ENCODE measurements around the gene GARIN3.

Gene GARIN3

GRCh38 chr5:157165261-157165660 lies 803 bp downstream of the GARIN3 start:
- H3K27ac ChIP-seq (ENCODE audit: low read length): no peak overlapping the region
- no peaks in the 10 kb centered on the region for H3K9me3 ChIP-seq (ENCODE audit: control insufficient read depth in 2 of 2, low read length in 2 of 2)
- H3K9ac ChIP-seq (ENCODE audit: low read length in 2 of 2): no peak overlapping the region
- no peaks in the 10 kb centered on the region for H3K27me3 ChIP-seq (ENCODE audit: control insufficient read depth in 1 of 2, insufficient read depth in 2 of 2, low read length in 2 of 2)
- no peaks in the 10 kb centered on the region for H3K4me1 ChIP-seq (ENCODE audit: control insufficient read depth, insufficient read depth, low read length)
- no peak overlapping the region for H3K4me3 ChIP-seq (ENCODE audit: low read length in 2 of 2)
- H3K36me3 ChIP-seq (ENCODE audit: control insufficient read depth in 2 of 2, insufficient read depth in 2 of 2, low read length in 2 of 2): no peaks in the 10 kb centered on the region

GRCh38 chr5:157164521-157164920 lies 1.5 kb downstream of the GARIN3 start:
- no peak overlapping the region for H3K4me3 ChIP-seq (ENCODE audit: low read length in 2 of 2)
- no peak overlapping the region for H3K27ac ChIP-seq (ENCODE audit: low read length)
- no peaks in the 10 kb centered on the region for H3K9me3 ChIP-seq (ENCODE audit: control insufficient read depth in 2 of 2, low read length in 2 of 2)
- no peaks in the 10 kb centered on the region for H3K27me3 ChIP-seq (ENCODE audit: control insufficient read depth in 1 of 2, insufficient read depth in 2 of 2, low read length in 2 of 2)
- H3K36me3 ChIP-seq (ENCODE audit: control insufficient read depth in 2 of 2, insufficient read depth in 2 of 2, low read length in 2 of 2): no peaks in the 10 kb centered on the region
- H3K9ac ChIP-seq (ENCODE audit: low read length in 2 of 2): no peak overlapping the region
- H3K4me1 ChIP-seq (ENCODE audit: control insufficient read depth, insufficient read depth, low read length): no peaks in the 10 kb centered on the region

GRCh38 chr5:157162919-157163510 lies 3.0 kb downstream of the GARIN3 start:
- H3K36me3 ChIP-seq (ENCODE audit: control insufficient read depth in 2 of 2, insufficient read depth in 2 of 2, low read length in 2 of 2): no peaks in the 10 kb centered on the region
- no peak overlapping the region for H3K27ac ChIP-seq (ENCODE audit: low read length)
- H3K4me3 ChIP-seq (ENCODE audit: low read length in 2 of 2): no peak overlapping the region
- no peaks in the 10 kb centered on the region for H3K27me3 ChIP-seq (ENCODE audit: control insufficient read depth in 1 of 2, insufficient read depth in 2 of 2, low read length in 2 of 2)
- no peaks in the 10 kb centered on the region for H3K9me3 ChIP-seq (ENCODE audit: control insufficient read depth in 2 of 2, low read length in 2 of 2)
- H3K9ac ChIP-seq (ENCODE audit: low read length in 2 of 2): no peak overlapping the region
- no peaks in the 10 kb centered on the region for H3K4me1 ChIP-seq (ENCODE audit: control insufficient read depth, insufficient read depth, low read length)

DNA sequence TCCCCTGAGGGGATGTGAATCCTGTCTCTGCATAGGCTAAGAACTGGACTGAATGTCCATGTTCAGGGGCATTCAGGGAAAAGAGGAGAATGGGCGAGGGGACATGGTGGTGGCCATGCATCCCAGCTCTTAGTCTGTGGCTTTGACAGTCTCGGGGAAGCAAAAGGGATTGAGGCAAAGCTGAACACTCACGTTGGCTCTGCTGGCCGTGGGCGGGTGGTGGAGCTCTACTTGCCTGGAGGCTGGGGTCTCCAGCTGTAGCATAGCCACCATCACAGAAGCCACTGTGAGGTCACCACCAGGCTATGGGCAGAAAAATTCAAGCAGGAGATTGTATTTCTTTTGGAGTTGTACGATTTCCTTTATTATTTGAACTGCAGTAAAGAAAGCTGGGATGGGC lies 4.1 kb downstream of the GARIN3 start:
- H3K27ac ChIP-seq (ENCODE audit: low read length): no peak overlapping the region
- no peak overlapping the region for H3K4me3 ChIP-seq (ENCODE audit: low read length in 2 of 2)

DNA sequence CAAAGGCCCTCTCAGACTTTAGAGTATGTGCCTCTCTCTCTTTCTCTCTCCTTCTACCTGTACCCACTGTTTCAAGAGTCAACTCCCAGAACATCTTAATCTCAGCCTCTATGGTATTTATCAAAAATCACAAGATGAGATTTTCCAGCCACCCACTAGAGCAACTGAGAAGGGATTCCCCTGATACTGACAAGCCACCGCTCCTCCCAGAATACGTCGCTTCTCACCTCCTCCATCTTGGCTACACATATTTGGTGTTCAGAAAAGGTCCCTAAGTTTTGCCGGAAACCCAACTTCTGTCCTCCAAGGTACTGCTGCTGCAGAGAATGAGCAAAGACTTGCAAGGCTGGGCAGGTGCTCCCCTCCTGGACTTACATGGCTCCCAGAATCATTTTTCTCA lies 6.1 kb downstream of the GARIN3 start:
- no peak overlapping the region for H3K4me3 ChIP-seq (ENCODE audit: low read length in 2 of 2)
- no peak overlapping the region for H3K9ac ChIP-seq (ENCODE audit: low read length in 2 of 2)
- no peaks in the 10 kb centered on the region for H3K36me3 ChIP-seq (ENCODE audit: control insufficient read depth in 2 of 2, insufficient read depth in 2 of 2, low read length in 2 of 2)
- no peaks in the 10 kb centered on the region for H3K27me3 ChIP-seq (ENCODE audit: control insufficient read depth in 1 of 2, insufficient read depth in 2 of 2, low read length in 2 of 2)
- H3K27ac ChIP-seq (ENCODE audit: low read length): no peak overlapping the region
- H3K9me3 ChIP-seq (ENCODE audit: control insufficient read depth in 2 of 2, low read length in 2 of 2): no peaks in the 10 kb centered on the region
- H3K4me1 ChIP-seq (ENCODE audit: control insufficient read depth, insufficient read depth, low read length): no peaks in the 10 kb centered on the region

More for the DNA sequence above, 4.1 kb downstream of the GARIN3 start:
- Histone ChIP-seq H3K27me3 (ENCODE audit: control insufficient read depth in 1 of 2, insufficient read depth in 2 of 2, low read length in 2 of 2) (no peaks in the 10 kb centered on the region), H3K9me3 (ENCODE audit: control insufficient read depth in 2 of 2, low read length in 2 of 2) (no peaks in the 10 kb centered on the region), H3K36me3 (ENCODE audit: control insufficient read depth in 2 of 2, insufficient read depth in 2 of 2, low read length in 2 of 2) (no peaks in the 10 kb centered on the region), H3K9ac (ENCODE audit: low read length in 2 of 2) (no peak overlapping the region), H3K4me1 (ENCODE audit: control insufficient read depth, insufficient read depth, low read length) (no peaks in the 10 kb centered on the region)

GRCh38 chr5:157159209-157159751 lies 6.8 kb downstream of the GARIN3 start:
- Histone ChIP-seq H3K9ac (ENCODE audit: low read length in 2 of 2) (no peak overlapping the region), H3K27ac (ENCODE audit: low read length) (no peak overlapping the region), H3K36me3 (ENCODE audit: control insufficient read depth in 2 of 2, insufficient read depth in 2 of 2, low read length in 2 of 2) (no peaks in the 10 kb centered on the region), H3K4me3 (ENCODE audit: low read length in 2 of 2) (no peak overlapping the region), H3K27me3 (ENCODE audit: control insufficient read depth in 1 of 2, insufficient read depth in 2 of 2, low read length in 2 of 2) (no peaks in the 10 kb centered on the region), H3K4me1 (ENCODE audit: control insufficient read depth, insufficient read depth, low read length) (no peaks in the 10 kb centered on the region), H3K9me3 (ENCODE audit: control insufficient read depth in 2 of 2, low read length in 2 of 2) (no peaks in the 10 kb centered on the region)

DNA sequence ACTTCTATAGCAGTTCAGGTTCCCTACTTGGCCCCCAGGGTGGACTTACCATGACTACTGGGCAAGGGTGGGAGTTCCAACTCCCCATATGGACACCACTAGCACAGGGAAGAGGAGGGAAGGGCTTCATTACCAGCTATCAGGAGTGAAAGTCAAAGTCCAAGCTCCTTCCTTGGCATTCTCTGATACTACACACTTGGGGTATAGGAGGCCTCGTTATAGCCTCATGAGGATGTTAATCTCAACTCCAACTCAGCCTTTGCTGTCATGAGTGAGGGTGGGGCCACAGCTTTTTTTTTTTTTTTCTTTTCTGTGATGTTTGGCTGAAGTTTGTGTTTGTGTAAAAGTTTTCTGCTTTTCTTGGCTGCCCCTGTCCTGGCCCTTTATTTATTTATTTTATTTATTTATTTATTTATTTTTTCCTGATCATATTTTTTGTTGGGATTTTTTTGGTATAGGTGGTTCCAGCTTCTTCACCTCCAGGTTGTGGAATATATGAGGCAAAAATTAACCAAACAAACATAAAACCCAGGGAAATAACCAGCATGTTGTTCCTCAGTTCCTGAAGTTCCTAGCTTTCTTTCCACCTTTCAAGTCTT lies 8.7 kb downstream of the GARIN3 start:
- no peaks in the 10 kb centered on the region for H3K4me1 ChIP-seq (ENCODE audit: control insufficient read depth, insufficient read depth, low read length)
- H3K9ac ChIP-seq (ENCODE audit: low read length in 2 of 2): no peak overlapping the region
- no peaks in the 10 kb centered on the region for H3K9me3 ChIP-seq (ENCODE audit: control insufficient read depth in 2 of 2, low read length in 2 of 2)
- no peak overlapping the region for H3K4me3 ChIP-seq (ENCODE audit: low read length in 2 of 2)
- no peak overlapping the region for H3K27ac ChIP-seq (ENCODE audit: low read length)
- H3K36me3 ChIP-seq (ENCODE audit: control insufficient read depth in 2 of 2, insufficient read depth in 2 of 2, low read length in 2 of 2): no peaks in the 10 kb centered on the region
- H3K27me3 ChIP-seq (ENCODE audit: control insufficient read depth in 1 of 2, insufficient read depth in 2 of 2, low read length in 2 of 2): no peaks in the 10 kb centered on the region

DNA sequence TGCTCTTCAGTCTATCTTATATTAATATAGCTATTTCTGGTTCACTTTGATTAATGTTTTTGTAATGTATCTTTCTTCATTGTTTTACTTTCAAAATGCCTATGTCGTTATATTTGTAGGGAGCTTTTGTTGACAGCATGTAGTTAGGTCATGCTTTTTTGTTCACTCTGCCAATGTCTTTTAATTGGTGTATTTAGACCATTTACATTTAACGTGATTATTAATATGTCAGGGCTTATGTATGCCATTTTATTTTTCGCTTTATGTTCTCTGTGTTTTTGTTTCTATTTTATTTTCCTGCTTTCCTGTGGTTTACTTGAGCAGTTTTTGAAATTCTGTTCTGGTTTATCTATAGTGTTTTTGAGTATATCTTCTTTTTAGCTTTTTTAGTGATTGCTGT lies 10.8 kb downstream of the GARIN3 start:
- H3K36me3 ChIP-seq (ENCODE audit: control insufficient read depth in 2 of 2, insufficient read depth in 2 of 2, low read length in 2 of 2): no peaks in the 10 kb centered on the region
- H3K9ac ChIP-seq (ENCODE audit: low read length in 2 of 2): no peak overlapping the region
- H3K4me1 ChIP-seq (ENCODE audit: control insufficient read depth, insufficient read depth, low read length): no peaks in the 10 kb centered on the region
- no peaks in the 10 kb centered on the region for H3K27me3 ChIP-seq (ENCODE audit: control insufficient read depth in 1 of 2, insufficient read depth in 2 of 2, low read length in 2 of 2)
- H3K9me3 ChIP-seq (ENCODE audit: control insufficient read depth in 2 of 2, low read length in 2 of 2): no peaks in the 10 kb centered on the region
- H3K27ac ChIP-seq (ENCODE audit: low read length): no peak overlapping the region
- no peak overlapping the region for H3K4me3 ChIP-seq (ENCODE audit: low read length in 2 of 2)

DNA sequence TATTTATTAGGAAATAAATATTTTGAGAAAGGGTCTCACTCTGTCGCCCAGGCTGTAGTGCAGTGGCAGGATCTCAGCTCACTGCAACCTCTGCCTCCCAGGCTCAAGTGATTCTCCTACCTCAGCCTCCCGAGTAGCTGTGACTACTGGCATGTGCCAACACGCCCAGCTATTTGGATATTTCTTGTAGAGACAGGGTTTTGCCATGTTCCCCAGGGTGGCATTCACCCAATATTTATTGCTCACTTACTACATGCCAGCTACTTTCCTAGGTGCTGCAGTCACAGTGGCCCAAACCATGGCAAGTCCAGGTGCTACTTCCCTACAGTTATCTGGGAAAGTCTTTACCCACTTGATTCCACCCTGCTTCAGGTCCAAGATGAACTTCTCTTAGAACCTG lies 15.1 kb downstream of the GARIN3 start:
- Histone ChIP-seq H3K27ac (ENCODE audit: low read length) (no peak overlapping the region), H3K4me1 (ENCODE audit: control insufficient read depth, insufficient read depth, low read length) (no peaks in the 10 kb centered on the region), H3K4me3 (ENCODE audit: low read length in 2 of 2) (no peak overlapping the region), H3K27me3 (ENCODE audit: control insufficient read depth in 1 of 2, insufficient read depth in 2 of 2, low read length in 2 of 2) (no peaks in the 10 kb centered on the region), H3K9me3 (ENCODE audit: control insufficient read depth in 2 of 2, low read length in 2 of 2) (no peaks in the 10 kb centered on the region), H3K9ac (ENCODE audit: low read length in 2 of 2) (no peak overlapping the region), H3K36me3 (ENCODE audit: control insufficient read depth in 2 of 2, insufficient read depth in 2 of 2, low read length in 2 of 2) (no peaks in the 10 kb centered on the region)

DNA sequence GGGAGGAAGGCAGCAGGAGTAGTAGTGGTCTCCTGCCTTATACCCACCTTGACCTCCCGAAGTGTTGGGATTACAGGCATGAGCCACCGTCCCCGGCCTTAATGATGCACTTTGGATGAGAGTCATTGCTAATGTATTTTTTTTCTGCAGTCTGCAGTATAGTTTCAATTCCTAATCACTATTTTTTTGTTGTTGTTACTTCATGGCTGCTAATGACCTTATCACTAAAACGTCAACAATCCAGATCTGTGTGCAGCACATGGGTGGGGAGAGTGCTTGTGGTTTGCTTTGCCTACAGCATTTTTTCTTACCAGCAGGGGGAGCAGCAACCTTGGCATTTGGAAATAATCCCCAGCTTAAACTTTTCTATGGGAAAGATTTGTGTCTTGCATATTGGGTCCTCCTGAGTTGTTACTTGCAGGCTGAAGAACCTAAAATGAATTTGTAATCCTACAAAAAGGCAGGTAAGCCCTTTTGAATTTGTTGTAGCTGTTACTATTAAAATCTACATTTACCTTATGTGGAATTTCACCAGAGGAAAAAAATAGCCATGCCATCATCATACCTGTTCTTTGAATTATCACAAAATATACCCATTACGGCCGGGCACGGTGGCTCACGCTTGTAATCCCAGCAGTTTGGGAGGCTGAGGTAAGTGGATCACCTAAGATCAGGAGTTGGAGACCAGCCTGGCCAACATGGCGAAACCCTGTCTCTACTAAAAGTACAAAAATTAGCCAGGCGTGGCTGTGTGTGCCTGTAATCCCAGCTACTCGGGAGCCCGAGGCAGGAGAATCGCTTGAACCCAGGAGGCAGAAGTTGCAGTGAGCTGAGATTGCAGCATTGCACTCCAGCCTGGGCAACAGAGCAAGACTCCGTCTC lies 17.1 kb downstream of the GARIN3 start:
- H3K27ac ChIP-seq (ENCODE audit: low read length): no peak overlapping the region
- no peaks in the 10 kb centered on the region for H3K36me3 ChIP-seq (ENCODE audit: control insufficient read depth in 2 of 2, insufficient read depth in 2 of 2, low read length in 2 of 2)
- no peaks in the 10 kb centered on the region for H3K27me3 ChIP-seq (ENCODE audit: control insufficient read depth in 1 of 2, insufficient read depth in 2 of 2, low read length in 2 of 2)
- no peaks in the 10 kb centered on the region for H3K9me3 ChIP-seq (ENCODE audit: control insufficient read depth in 2 of 2, low read length in 2 of 2)
- H3K4me1 ChIP-seq (ENCODE audit: control insufficient read depth, insufficient read depth, low read length): no peaks in the 10 kb centered on the region
- H3K4me3 ChIP-seq (ENCODE audit: low read length in 2 of 2): no peak overlapping the region
- no peak overlapping the region for H3K9ac ChIP-seq (ENCODE audit: low read length in 2 of 2)
